ENCODE results near the gene NDUFB4. TPM values are rescaled to one million over a fixed set of nuclear protein-coding genes. Genes with fewer than 3 reads are reported as not detected.
"Not testable (repeated sequence)": the region's sequence is repeated elsewhere in the genome, so short reads cannot be mapped to it uniquely, and the experiment has no call there.

NDUFB4 gene
- total RNA-seq, 1 donor from 2014 or later, result 107 TPM

- no peak overlapping the region for H3K4me3 Mint-ChIP-seq (ENCODE audit: unreplicated experiment)
- FAIRE-seq (no peak), DNase-seq (ENCODE audit: low read depth) (no peak)
- Histone ChIP-seq H3K4me2 (ENCODE audit: low read length) (no peak overlapping the region), H3K4me1 (ENCODE audit: insufficient read depth, low read length) (no peaks in the 10 kb centered on the region), H3K9ac (ENCODE audit: low read length) (no peak overlapping the region), H3K27ac (ENCODE audit: low read depth, low read length) (no peak overlapping the region), H3K79me2 (ENCODE audit: insufficient read depth, low read length) (no peaks in the 10 kb centered on the region), H3K4me3 (ENCODE audit: insufficient read depth, low read depth, low read length) (no peak overlapping the region), H3K27me3 (ENCODE audit: insufficient read depth, low read length) (peaks cover 2% of the 10 kb centered on the region), H3K9me3 (ENCODE audit: insufficient read depth, low read depth, low read length) (no peaks in the 10 kb centered on the region), H3K36me3 (ENCODE audit: insufficient read depth, low read length) (no peaks in the 10 kb centered on the region), H2AFZ (ENCODE audit: low read depth, low read length) (no peak overlapping the region), H4K20me1 (ENCODE audit: insufficient read depth, low read length) (no peaks in the 10 kb centered on the region)
- no peaks in the 10 kb centered on the region for H3K27me3 Mint-ChIP-seq (ENCODE audit: low read depth, unreplicated experiment)
- H3K36me3 Mint-ChIP-seq (ENCODE audit: low read depth, unreplicated experiment), result no peaks in the 10 kb centered on the region
- peaks cover 2% of the 10 kb centered on the region for H3K4me1 Mint-ChIP-seq (ENCODE audit: low read depth, unreplicated experiment)
- peaks cover 4% of the 10 kb centered on the region for H3K9me3 Mint-ChIP-seq (ENCODE audit: unreplicated experiment)
- TF ChIP-seq EZH2 (IDR thresholded peaks at IDR 0.05; ENCODE audit: insufficient read depth, low read length) (no peak), CTCF (IDR thresholded peaks at IDR 0.05; ENCODE audit: insufficient read depth, low read depth, low read length) (no peak)
- H3K27ac Mint-ChIP-seq (ENCODE audit: unreplicated experiment), result no peak overlapping the region
Observed at GRCh38 chr3:120634539-120634938, 38.4 kb downstream of the NDUFB4 start.

GRCh38 chr3:120636795-120637401 lies 40.8 kb downstream of the NDUFB4 start:
- Mint-ChIP-seq H3K4me3 (ENCODE audit: unreplicated experiment) (no peak overlapping the region), H3K4me1 (ENCODE audit: low read depth, unreplicated experiment) (peaks cover 5% of the 10 kb centered on the region), H3K27ac (ENCODE audit: unreplicated experiment) (no peak overlapping the region), H3K9me3 (ENCODE audit: unreplicated experiment) (peaks cover 2% of the 10 kb centered on the region), H3K36me3 (ENCODE audit: low read depth, unreplicated experiment) (no peaks in the 10 kb centered on the region), H3K27me3 (ENCODE audit: low read depth, unreplicated experiment) (no peaks in the 10 kb centered on the region)
- no peak for TF ChIP-seq EZH2 (IDR thresholded peaks at IDR 0.05; ENCODE audit: insufficient read depth, low read length)
- TF ChIP-seq CTCF (IDR thresholded peaks at IDR 0.05; ENCODE audit: insufficient read depth, low read depth, low read length), result no peak
- peaks cover 2% of the 10 kb centered on the region for H3K27me3 ChIP-seq (ENCODE audit: insufficient read depth, low read length)
- H3K9me3 ChIP-seq (ENCODE audit: insufficient read depth, low read depth, low read length), result no peaks in the 10 kb centered on the region
- H3K4me3 ChIP-seq (ENCODE audit: insufficient read depth, low read depth, low read length), result no peak overlapping the region
- no peak overlapping the region for H3K27ac ChIP-seq (ENCODE audit: low read depth, low read length)
- no peak overlapping the region for H3K4me2 ChIP-seq (ENCODE audit: low read length)
- H3K36me3 ChIP-seq (ENCODE audit: insufficient read depth, low read length), result no peaks in the 10 kb centered on the region
- H4K20me1 ChIP-seq (ENCODE audit: insufficient read depth, low read length), result no peaks in the 10 kb centered on the region
- no peaks in the 10 kb centered on the region for H3K4me1 ChIP-seq (ENCODE audit: insufficient read depth, low read length)
- no peaks in the 10 kb centered on the region for H3K79me2 ChIP-seq (ENCODE audit: insufficient read depth, low read length)
- DNase-seq (ENCODE audit: low read depth) (no peak), FAIRE-seq (no peak)
- no peak overlapping the region for H2AFZ ChIP-seq (ENCODE audit: low read depth, low read length)
- H3K9ac ChIP-seq (ENCODE audit: low read length), result no peak overlapping the region

- H3K9me3 Mint-ChIP-seq (ENCODE audit: unreplicated experiment), result peaks cover 4% of the 10 kb centered on the region
- peaks cover 5% of the 10 kb centered on the region for H3K4me1 ChIP-seq (ENCODE audit: insufficient read depth, low read length)
- no peaks in the 10 kb centered on the region for H3K9me3 ChIP-seq (ENCODE audit: insufficient read depth, low read depth, low read length)
- no peak overlapping the region for H2AFZ ChIP-seq (ENCODE audit: low read depth, low read length)
- no peak overlapping the region for H3K27ac Mint-ChIP-seq (ENCODE audit: unreplicated experiment)
- no peaks in the 10 kb centered on the region for H3K27me3 ChIP-seq (ENCODE audit: insufficient read depth, low read length)
- TF ChIP-seq EZH2 (IDR thresholded peaks at IDR 0.05; ENCODE audit: insufficient read depth, low read length) (no peak), CTCF (IDR thresholded peaks at IDR 0.05; ENCODE audit: insufficient read depth, low read depth, low read length) (no peak)
- no peaks in the 10 kb centered on the region for H3K36me3 Mint-ChIP-seq (ENCODE audit: low read depth, unreplicated experiment)
- DNase-seq (ENCODE audit: low read depth) (no peak), FAIRE-seq (no peak)
- no peaks in the 10 kb centered on the region for H3K36me3 ChIP-seq (ENCODE audit: insufficient read depth, low read length)
- no peaks in the 10 kb centered on the region for H3K27me3 Mint-ChIP-seq (ENCODE audit: low read depth, unreplicated experiment)
- peaks cover 12% of the 10 kb centered on the region for H3K4me1 Mint-ChIP-seq (ENCODE audit: low read depth, unreplicated experiment)
- H3K9ac ChIP-seq (ENCODE audit: low read length), result no peak overlapping the region
- H3K4me3 Mint-ChIP-seq (ENCODE audit: unreplicated experiment), result no peak overlapping the region
- no peak overlapping the region for H3K4me3 ChIP-seq (ENCODE audit: insufficient read depth, low read depth, low read length)
- no peaks in the 10 kb centered on the region for H3K79me2 ChIP-seq (ENCODE audit: insufficient read depth, low read length)
- no peak overlapping the region for H3K27ac ChIP-seq (ENCODE audit: low read depth, low read length)
- no peaks in the 10 kb centered on the region for H4K20me1 ChIP-seq (ENCODE audit: insufficient read depth, low read length)
- no peak overlapping the region for H3K4me2 ChIP-seq (ENCODE audit: low read length)
Observed at GRCh38 chr3:120637851-120638559, 41.9 kb downstream of the NDUFB4 start.

GRCh38 chr3:120638820-120639219 lies 42.7 kb downstream of the NDUFB4 start:
- FAIRE-seq; H3K27ac Mint-ChIP-seq (ENCODE audit: unreplicated experiment); DNase-seq (ENCODE audit: low read depth): not testable (repeated sequence)

More at GRCh38 chr3:120638820-120639219, 42.7 kb downstream of the NDUFB4 start:
- H3K9me3 Mint-ChIP-seq (ENCODE audit: unreplicated experiment); H3K9me3 ChIP-seq (ENCODE audit: insufficient read depth, low read depth, low read length); H3K27me3 Mint-ChIP-seq (ENCODE audit: low read depth, unreplicated experiment); H3K4me1 ChIP-seq (ENCODE audit: insufficient read depth, low read length); H3K79me2 ChIP-seq (ENCODE audit: insufficient read depth, low read length); H3K9ac ChIP-seq (ENCODE audit: low read length); H3K36me3 ChIP-seq (ENCODE audit: insufficient read depth, low read length); H3K27me3 ChIP-seq (ENCODE audit: insufficient read depth, low read length); H3K36me3 Mint-ChIP-seq (ENCODE audit: low read depth, unreplicated experiment); H3K27ac ChIP-seq (ENCODE audit: low read depth, low read length); H3K4me2 ChIP-seq (ENCODE audit: low read length); H3K4me3 Mint-ChIP-seq (ENCODE audit: unreplicated experiment); H2AFZ ChIP-seq (ENCODE audit: low read depth, low read length); H3K4me3 ChIP-seq (ENCODE audit: insufficient read depth, low read depth, low read length); H4K20me1 ChIP-seq (ENCODE audit: insufficient read depth, low read length): not testable (repeated sequence)
- peaks cover 12% of the 10 kb centered on the region for H3K4me1 Mint-ChIP-seq (ENCODE audit: low read depth, unreplicated experiment)

Measured in astrocyte (in vitro differentiated cells and primary cell).